Measurements from ENCODE around the gene GAREM1.
"Not testable (repeated sequence)": the region's sequence is repeated elsewhere in the genome, so short reads cannot be mapped to it uniquely, and the experiment has no call there.

The GAREM1 gene

DNA sequence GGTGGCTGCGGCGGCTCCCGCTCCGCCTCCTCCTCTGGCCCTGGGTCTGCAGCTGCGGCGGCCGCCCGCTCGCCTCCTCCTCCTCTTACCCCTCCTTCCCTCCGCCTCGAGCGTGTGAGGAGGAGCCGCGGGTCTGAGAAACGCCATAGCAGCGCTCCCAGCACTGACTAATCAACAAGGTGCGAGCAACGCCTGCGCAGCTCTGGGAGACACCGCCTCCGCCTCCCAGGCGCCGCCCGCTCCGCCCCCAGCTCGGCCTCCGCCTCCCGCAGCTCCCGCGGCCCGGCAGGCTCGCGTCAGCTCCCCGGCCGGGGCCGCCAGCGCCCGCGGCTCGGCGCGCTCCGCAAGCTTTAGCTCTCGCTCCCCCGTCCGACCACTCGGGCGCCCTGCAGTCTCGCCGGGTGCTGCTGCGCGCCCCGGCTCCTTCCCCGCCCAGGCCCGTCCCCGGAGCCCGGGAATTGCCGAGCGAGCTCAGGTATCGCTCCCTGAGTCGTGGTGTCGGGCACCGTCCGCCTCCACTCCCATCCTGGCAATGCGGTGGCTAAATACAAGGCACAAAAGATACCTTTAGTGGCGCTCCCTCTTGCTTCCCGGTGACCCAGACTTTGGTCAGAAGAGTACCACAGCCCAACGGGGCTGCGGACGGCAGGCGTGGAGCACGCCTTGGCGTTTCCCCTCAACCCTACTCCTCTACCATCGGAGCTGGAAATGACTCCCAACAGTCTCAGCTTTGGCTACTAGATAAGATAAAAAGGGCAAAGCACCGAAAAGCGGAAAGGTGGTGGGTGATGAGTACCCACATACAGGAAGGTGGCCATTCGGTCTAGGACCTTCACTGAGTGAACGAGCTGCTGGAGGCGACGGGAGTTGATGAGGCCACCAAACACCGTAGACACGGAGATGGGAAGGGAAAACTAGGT lies at the start of gene GAREM1:
Gene GAREM1 (minus strand): TSS at position 169 of the 920 bp plus-strand sequence. CDS start 454 bp downstream, outside the sequence.
- in situ Hi-C loops (cut with MboI; ENCODE audit: low sequenced_read_pairs): no loop called here

DNA sequence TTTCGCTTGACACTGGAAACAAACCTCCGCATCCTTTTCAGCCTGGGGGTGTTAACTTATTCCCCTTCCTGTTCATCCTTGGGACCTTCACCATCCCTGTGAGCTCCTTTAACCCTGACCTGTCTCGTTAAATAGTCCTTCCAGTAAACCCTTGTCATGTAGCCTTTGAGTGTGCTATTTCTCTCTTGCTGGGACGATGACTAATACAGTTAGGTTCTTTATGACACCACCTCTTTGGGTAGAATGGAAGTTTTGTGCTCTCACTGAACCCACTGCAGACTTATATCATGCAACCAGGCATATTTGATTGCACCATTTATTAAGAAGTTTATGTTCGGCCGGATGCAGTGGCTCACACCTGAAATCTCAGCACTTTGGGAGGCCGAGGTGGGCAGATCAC lies 40.5 kb upstream of the GAREM1 start:
- in situ Hi-C loops (cut with MboI; ENCODE audit: low sequenced_read_pairs): no loop called here

DNA sequence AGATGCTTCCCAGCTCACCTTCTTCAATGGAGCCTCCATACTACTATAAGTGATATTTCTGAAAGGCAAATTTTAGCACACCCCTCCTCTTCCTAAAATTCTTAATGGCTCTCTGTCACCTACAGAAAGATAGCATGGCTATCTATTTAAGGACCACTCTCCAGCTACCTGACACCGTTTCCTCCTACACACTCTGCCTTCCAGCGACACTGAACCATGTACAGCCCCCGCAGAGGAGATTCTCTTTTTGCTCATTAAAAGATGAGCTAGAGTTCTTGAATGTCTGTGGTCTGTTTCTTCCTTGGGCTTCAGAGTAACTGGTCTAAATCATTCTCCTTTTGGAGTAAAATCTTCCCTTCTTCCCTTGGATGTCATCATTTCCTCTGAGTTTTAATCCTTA lies 38.4 kb upstream of the GAREM1 start:
- in situ Hi-C loops (cut with MboI; ENCODE audit: low sequenced_read_pairs): no loop called here

DNA sequence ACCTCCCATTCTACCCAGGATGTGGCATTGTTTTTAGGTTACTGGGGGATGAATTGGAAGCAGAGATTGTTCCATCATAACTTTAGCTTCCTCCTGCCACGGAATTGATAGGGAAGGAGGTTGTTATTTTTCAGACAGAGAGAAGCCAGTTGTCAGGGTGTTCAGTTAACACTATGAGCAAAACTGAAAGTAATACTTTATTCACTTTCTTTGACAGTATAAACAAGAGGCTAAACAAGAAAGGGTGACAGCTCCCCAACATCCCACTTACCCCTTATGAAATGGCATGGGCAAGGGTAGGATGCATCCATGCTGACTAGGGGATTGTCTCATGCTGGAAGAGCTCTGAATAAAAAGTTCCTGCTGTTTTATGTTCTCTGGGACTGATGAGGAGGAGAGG lies 36.4 kb upstream of the GAREM1 start:
- in situ Hi-C loops (cut with MboI; ENCODE audit: low sequenced_read_pairs): no loop called here

DNA sequence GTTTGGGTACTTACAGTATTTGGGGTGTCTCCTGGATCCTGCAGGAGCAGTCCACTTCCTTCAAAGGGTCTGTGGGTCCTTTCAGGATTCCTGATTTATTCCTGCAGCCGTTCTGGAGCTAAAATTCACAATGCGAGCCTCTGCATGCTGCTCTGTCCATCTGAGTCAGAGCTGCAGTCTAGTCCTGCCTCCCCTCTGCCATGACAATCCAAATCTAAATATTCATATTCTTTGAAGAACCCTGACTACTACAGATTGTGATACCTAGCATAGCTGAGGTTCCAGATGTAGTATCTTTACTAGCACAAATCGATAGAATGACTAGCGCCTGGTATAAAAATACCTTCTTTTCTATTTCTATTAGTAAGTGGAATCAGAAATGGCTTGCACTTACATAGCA lies 31.3 kb upstream of the GAREM1 start:
- in situ Hi-C loops (cut with MboI; ENCODE audit: low sequenced_read_pairs): no loop called here

DNA sequence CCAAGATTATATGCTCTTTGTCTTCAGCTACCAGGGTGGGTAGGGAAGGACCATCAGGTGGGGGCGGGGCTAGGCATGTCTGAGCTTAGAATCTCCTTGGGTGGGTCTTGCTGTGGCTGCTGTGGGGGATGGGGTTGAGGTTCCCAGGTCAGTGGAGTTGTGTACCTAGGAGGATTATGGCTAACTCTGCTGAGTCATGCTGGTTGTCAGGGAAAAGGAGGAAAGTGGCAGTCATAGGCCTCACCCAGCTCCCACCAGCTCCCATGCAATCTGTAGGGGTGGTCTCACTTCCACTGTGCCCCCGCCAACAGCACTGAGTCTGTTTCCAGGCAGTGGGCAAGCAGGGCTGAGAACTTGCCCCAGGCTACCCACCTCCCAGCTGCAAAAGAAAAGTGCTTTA lies 30.6 kb upstream of the GAREM1 start:
- in situ Hi-C loops (cut with MboI; ENCODE audit: low sequenced_read_pairs): not testable (repeated sequence)

GRCh38 chr18:32483002-32483401 lies 12.3 kb upstream of the GAREM1 start:
- in situ Hi-C loops (cut with MboI; ENCODE audit: low sequenced_read_pairs): no loop called here

DNA sequence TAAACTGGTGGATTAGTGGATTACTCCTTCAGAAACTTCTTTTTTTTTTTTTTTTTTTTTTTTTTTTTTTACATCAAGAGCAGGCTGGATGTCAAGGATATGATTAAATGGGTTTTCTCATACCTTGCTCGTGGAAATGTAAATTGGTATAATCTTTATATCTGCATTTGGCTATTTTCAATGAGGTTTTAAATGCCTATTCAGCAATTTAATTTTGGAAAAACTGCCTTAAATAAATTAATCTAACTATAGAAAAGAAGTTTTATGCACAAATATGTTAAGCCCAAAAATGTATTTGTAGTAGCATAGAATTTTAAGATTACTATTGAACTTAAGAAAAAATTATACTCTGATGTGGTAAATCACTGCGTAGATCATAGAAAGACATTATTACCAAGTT lies 11.4 kb upstream of the GAREM1 start:
- in situ Hi-C loops (cut with MboI; ENCODE audit: low sequenced_read_pairs): no loop called here

- in situ Hi-C loops (cut with MboI; ENCODE audit: low sequenced_read_pairs): no loop called here
These were observed 9.9 kb upstream of the GAREM1 start for GRCh38 chr18:32480581-32480980.

- in situ Hi-C loops (cut with MboI; ENCODE audit: low sequenced_read_pairs): no loop called here
These were observed 8.1 kb upstream of the GAREM1 start for GRCh38 chr18:32478807-32479206.

- in situ Hi-C loops (cut with MboI; ENCODE audit: low sequenced_read_pairs): no loop called here
These were observed 7.6 kb upstream of the GAREM1 start for GRCh38 chr18:32478317-32478716.

- in situ Hi-C loops (cut with MboI; ENCODE audit: low sequenced_read_pairs): no loop called here
These were observed 5.4 kb upstream of the GAREM1 start for GRCh38 chr18:32476106-32476505.

GRCh38 chr18:32475069-32475468 lies 4.4 kb upstream of the GAREM1 start:
- in situ Hi-C loops (cut with MboI; ENCODE audit: low sequenced_read_pairs): not testable (repeated sequence)

- in situ Hi-C loops (cut with MboI; ENCODE audit: low sequenced_read_pairs): no loop called here
These were observed 2.6 kb upstream of the GAREM1 start for GRCh38 chr18:32473325-32473724.

GRCh38 chr18:32472841-32473240 lies 2.2 kb upstream of the GAREM1 start:
- in situ Hi-C loops (cut with MboI; ENCODE audit: low sequenced_read_pairs): no loop called here

DNA sequence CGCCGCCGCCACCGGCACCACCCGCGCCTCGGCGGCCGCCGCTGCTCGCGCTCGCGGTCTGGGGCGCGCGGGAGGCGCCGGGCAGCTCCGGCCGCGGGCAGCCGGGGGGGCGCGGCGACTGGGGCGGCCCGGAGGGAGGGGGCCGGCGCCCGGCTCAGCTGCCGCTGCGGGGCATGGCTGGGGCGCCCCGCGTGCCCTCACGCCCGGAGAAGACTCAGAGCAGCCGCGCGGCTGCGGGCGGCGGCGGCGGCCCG lies 295 bp downstream of the GAREM1 start:
- in situ Hi-C loops (cut with MboI; ENCODE audit: low sequenced_read_pairs): no loop called here

DNA sequence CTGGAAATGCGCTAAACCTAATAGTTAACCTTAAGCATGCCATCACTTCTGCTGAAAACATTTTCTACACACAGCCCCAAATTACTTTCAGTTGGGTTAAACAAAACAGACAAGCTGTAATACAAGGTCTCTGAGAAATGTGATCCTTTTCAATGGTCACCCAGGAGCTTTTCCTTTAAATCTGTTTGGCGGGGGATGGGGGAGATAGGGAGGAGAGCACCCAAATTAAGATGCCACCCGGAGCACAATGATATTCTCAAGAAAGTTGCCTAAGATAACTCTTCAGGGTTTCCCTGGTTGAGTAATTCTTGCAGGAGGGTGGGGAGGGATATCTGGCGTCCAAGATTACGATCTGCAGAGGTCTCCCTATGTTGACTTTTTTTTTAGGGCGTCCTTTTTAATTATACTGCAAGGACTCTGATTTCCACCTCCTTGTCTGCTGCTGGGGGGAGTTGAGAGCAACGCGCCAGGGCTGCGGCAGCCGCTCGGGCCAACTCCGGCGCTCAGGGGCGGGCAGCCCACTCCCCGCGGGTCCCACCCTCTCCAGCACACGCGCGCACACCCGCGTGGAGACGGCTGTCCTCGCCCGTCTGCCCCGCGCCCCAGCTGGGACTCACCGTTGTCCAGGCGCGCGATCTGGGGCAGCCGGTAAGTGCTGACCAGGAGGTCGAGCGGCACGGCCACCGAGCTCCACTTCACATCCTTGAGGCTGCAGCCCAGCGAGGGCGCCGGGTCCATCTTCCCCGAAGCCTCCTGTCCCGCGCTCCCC lies 807 bp downstream of the GAREM1 start:
- in situ Hi-C loops (cut with MboI; ENCODE audit: low sequenced_read_pairs): no loop called here

GRCh38 chr18:32469190-32469651 lies 1.5 kb downstream of the GAREM1 start:
- in situ Hi-C loops (cut with MboI; ENCODE audit: low sequenced_read_pairs): no loop called here

DNA sequence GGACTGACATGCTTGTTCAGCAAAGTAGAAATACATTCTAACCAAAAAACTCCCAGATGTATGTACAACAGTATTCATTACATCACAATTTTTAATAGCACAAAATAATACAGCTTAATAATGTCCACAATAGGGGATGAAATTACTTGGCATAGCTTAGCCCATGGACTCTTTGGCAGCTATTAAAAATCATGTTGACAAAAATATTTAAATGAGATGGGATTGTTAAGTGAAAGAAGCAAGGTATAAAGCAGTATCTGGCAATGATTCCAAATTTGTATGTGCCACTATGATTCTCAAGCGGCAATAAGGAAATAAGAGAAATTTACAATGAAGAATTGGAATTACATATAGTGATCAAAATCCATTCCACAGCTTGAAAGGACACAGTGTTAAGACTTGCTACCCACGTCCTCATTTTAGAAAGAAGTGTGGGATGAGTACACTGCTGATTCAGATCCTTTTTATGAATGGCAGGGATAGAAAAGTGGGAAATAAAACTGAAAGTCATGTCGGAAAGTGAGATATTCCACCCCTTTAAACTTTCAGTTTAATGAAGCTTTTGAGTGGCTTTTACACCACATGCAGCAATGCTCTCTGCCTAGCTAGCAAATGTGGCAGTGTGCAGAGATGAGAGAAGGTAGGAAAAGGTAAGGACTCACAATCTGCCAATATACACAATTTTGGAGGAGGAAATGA lies 2.4 kb downstream of the GAREM1 start:
- in situ Hi-C loops (cut with MboI; ENCODE audit: low sequenced_read_pairs): no loop called here

- in situ Hi-C loops (cut with MboI; ENCODE audit: low sequenced_read_pairs): no loop called here
These were observed 8.9 kb downstream of the GAREM1 start for GRCh38 chr18:32461709-32462272.

DNA sequence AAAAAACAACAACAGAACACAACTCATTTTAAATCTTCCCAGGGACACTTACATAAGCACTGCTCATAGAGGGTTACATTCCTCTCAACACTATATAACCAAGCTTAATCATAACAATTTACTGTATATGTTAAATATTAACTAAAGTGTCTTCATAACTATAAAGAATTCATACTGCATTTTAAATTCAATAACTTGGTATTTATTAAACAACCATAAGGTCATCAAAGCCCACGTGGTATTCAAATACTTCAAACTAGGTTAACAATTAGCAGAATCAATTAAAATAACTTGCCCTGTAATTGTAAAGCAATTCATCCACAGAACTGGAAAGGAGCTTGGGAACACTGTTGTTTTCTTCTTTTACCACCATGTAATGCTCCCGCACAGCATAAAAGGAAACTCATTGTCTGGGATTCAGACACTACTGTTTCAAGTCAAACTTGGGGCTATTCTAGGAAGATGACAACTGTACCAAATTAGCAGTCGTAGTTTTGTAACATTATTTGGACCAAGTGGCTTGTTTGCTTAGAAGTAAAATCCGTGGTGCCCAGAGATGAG lies 10.4 kb downstream of the GAREM1 start:
- in situ Hi-C loops (cut with MboI; ENCODE audit: low sequenced_read_pairs): no loop called here
